Neuron (in vitro differentiated cells): ENCODE results near the gene SPATC1L.
"Not testable (repeated sequence)": the region's sequence is repeated elsewhere in the genome, so short reads cannot be mapped to it uniquely, and the experiment has no call there.

Experiments
- H2AFZ ChIP-seq: one replicate; pipeline ENCODE4 v1.6.1; 2013; ENCODE audit warnings: low read depth, mild to moderate bottlenecking, inconsistent platforms, low read length, moderate library complexity
- H3K27me3 ChIP-seq: one replicate; pipeline ENCODE4 v1.6.1; 2013; ENCODE audit warnings: low read length; ENCODE audit not compliant: insufficient read depth
- H3K36me3 ChIP-seq: one replicate; pipeline ENCODE4 v1.6.1; 2013; ENCODE audit warnings: low read length; ENCODE audit not compliant: insufficient read depth
- H3K4me1 ChIP-seq: one replicate; pipeline ENCODE4 v1.6.1; 2013; ENCODE audit warnings: low read length; ENCODE audit not compliant: insufficient read depth
- H3K4me3 ChIP-seq: 2 replicates; pipeline ENCODE4 v1.5.1; 2013; ENCODE audit warnings: mild to moderate bottlenecking, low read length, moderate library complexity
- H3K9me3 ChIP-seq: one replicate; pipeline ENCODE4 v1.6.1; 2013; ENCODE audit warnings: low read length

Gene SPATC1L

GRCh38 chr21:46147429-46147828 lies 36.8 kb downstream of the SPATC1L start:
- not testable (repeated sequence) for H3K9me3 ChIP-seq, H3K36me3 ChIP-seq, H3K4me3 ChIP-seq, H2AFZ ChIP-seq, H3K4me1 ChIP-seq, H3K27me3 ChIP-seq

GRCh38 chr21:46146856-46147255 lies 37.4 kb downstream of the SPATC1L start:
- Histone ChIP-seq H3K4me3 (no peak overlapping the region), H3K4me1 (peaks cover 3% of the 10 kb centered on the region), H2AFZ (no peak overlapping the region), H3K27me3 (no peaks in the 10 kb centered on the region), H3K36me3 (no peaks in the 10 kb centered on the region), H3K9me3 (no peaks in the 10 kb centered on the region)

DNA sequence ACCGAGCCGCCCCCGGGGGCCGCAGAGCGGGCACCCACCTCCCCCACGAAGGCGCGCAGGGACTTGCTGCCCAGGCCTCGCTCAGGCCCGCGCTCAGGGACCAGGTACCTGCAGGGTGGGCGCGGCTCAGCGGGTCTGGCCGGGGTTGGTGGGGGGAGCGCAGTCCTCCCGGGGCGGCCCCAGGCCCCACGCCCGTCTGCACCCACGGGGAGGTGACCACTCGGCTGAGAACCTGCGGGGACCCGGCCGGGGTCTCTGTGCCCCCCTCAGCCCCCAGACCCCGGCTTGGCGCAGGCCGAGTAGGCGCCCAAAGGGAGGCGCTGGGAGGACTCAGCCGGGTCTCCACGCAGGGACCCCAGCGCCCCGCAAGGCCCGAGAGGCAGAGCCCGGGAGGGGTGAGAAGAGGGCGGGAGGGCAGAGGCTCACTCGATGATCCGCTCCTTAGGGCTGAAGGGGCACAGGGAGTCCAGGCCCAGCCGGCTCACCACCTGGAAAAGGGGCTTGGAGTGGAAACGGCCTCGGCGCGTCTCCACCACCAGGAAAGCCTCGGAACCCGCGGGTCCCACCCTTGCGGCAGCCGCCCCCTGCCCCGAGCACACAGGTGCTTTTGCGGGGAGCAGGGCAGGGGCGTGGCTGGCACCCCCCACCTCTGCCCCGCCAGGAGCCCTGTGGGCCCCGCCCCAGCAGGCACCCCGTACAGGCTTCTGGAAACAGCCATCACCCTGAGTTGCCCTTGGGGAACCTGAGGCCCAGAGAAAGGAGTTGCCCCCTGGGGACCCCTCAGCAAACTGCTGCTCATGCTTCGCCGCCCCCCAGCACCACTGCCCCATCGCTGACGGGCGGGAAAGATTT lies 38.2 kb downstream of the SPATC1L start:
- H3K9me3 ChIP-seq, result no peaks in the 10 kb centered on the region
- H3K27me3 ChIP-seq, result no peaks in the 10 kb centered on the region
- H2AFZ ChIP-seq, result no peak overlapping the region
- no peaks in the 10 kb centered on the region for H3K36me3 ChIP-seq
- H3K4me3 ChIP-seq, result no peak overlapping the region
- H3K4me1 ChIP-seq, result peaks cover 3% of the 10 kb centered on the region

- Histone ChIP-seq H3K4me1 (peaks cover 3% of the 10 kb centered on the region), H3K27me3 (no peaks in the 10 kb centered on the region), H3K9me3 (no peaks in the 10 kb centered on the region), H3K4me3 (no peak overlapping the region), H3K36me3 (no peaks in the 10 kb centered on the region), H2AFZ (no peak overlapping the region)
Measured at GRCh38 chr21:46145159-46145839, 39.0 kb downstream of the SPATC1L start.

DNA sequence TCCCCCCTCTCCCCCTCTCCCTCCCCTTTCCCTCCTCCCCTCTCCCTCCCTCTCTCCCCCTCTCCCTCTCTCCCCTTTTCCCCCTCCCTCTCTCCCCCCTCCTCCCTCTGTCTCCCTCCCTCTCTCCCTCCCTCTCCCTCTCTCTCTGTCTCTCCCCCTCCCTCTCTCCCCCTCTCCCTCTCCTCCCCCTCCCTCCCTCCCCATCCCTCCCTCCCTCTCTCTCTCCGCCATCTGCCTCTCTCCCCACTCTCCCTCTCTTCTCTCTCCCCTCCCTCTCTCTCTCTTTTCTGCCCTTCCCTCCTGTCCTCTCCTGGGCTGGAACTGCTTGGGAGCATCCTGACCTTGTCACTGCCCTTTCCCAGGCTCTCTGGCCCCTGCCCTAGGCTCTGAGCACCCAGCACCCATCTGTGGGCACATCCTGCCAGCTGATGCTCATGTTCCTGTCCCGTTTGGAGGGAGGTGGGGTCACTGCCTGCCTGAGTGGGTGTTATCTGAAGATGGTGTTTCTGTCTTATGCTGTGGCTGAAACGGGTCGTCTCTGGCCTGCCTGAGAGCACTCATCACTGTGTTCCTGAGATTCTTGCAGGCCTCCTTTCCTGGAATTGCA lies 39.7 kb downstream of the SPATC1L start:
- no peaks in the 10 kb centered on the region for H3K9me3 ChIP-seq
- no peaks in the 10 kb centered on the region for H3K36me3 ChIP-seq
- H3K27me3 ChIP-seq, result no peaks in the 10 kb centered on the region
- H3K4me3 ChIP-seq, result no peak overlapping the region
- H2AFZ ChIP-seq, result no peak overlapping the region
- peaks cover 3% of the 10 kb centered on the region for H3K4me1 ChIP-seq

- Histone ChIP-seq H3K36me3 (no peaks in the 10 kb centered on the region), H3K4me3 (no peak overlapping the region), H3K9me3 (no peaks in the 10 kb centered on the region), H2AFZ (no peak overlapping the region), H3K27me3 (no peaks in the 10 kb centered on the region), H3K4me1 (peaks cover 3% of the 10 kb centered on the region)
Measured at GRCh38 chr21:46142582-46143473, 41.4 kb downstream of the SPATC1L start.

DNA sequence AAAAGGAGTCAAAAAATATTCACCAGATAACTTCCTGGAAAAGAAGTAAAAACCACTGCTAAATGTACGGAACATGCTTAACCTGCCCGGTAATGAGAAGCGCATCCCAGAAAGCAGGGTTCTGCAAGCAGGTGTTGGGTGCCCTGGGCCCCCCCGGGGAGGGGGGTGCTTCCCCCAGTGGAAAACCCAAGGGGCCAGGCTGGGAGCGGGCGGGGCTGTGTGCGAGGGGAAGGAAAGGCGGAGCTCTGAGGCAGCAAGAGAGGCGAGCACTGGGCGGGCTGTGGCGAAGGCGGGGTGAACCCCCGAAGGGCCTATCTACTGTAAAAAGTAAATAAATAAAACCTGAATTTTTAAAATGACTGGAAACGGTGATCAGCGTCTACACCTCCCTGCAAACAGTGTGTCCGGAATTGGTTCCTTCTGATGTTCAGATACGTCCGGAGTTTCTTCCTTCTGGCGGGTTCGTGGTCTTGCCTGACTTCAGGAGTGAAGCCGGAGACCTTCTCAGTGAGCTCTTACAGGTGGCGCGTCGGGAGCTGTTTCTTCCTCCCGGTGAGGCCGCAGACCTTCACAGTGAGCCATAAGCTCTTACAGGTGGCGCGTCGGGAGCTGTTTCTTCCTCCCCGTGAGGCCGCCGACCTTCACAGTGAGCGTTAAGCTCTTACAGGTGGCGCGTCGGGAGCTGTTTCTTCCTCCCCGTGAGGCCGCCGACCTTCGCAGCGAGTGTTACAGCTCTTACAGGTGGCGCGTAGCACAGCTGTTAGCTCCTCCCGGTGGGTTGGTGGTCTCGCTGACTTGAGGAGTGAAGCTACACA lies 42.3 kb downstream of the SPATC1L start:
- Histone ChIP-seq H2AFZ (no peak overlapping the region), H3K36me3 (no peaks in the 10 kb centered on the region), H3K9me3 (no peaks in the 10 kb centered on the region), H3K4me3 (no peak overlapping the region), H3K4me1 (peaks cover 3% of the 10 kb centered on the region), H3K27me3 (no peaks in the 10 kb centered on the region)

DNA sequence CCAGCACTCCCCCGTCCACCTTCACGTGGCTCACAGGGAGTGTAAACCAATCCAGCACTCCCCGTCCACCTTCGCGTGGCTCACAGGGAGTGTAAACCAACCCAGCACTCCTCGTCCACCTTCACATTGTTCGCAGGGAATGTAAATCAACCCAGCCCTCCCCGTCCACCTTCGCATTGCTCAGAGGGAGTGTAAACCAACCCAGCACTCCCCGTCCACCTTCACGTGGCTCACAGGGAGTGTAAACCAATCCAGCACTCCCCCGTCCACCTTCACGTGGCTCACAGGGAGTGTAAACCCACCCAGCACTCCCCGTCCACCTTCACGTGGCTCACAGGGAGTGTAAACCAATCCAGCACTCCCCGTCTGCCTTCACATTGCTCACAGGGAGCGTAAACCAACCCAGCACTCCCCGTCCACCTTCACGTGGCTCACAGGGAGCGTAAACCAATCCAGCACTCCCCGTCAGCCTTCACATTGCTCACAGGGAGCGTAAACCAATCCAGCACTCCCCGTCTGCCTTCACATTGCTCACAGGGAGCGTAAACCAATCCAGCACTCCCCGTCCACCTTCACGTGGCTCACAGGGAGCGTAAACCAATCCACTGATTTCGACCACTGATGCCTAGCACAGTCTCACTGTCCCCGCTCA lies 43.8 kb downstream of the SPATC1L start:
- not testable (repeated sequence) for H3K27me3 ChIP-seq, H3K36me3 ChIP-seq, H2AFZ ChIP-seq, H3K4me1 ChIP-seq, H3K9me3 ChIP-seq, H3K4me3 ChIP-seq

DNA sequence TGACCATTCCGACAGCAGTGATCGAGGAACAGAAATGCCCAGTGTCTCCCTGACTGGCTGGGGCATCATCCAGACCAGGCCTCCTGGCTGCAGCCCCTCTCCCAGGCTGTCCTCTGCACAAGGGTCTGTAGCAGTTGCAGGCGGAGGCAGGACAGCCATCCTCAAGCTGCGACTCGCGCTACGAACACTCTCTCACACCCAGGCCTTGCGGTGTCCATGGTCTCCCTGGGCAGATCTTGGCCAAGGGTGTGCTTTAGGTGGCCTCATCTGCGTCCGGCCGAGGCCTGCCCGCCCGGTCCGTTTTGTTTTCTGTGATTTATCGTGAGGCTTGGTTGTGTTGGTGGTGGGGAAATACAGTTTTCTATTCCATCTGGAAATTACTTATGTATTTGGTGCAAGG lies 44.6 kb downstream of the SPATC1L start:
- no peak overlapping the region for H2AFZ ChIP-seq
- no peaks in the 10 kb centered on the region for H3K9me3 ChIP-seq
- peaks cover 3% of the 10 kb centered on the region for H3K4me1 ChIP-seq
- no peaks in the 10 kb centered on the region for H3K27me3 ChIP-seq
- H3K36me3 ChIP-seq, result no peaks in the 10 kb centered on the region
- no peak overlapping the region for H3K4me3 ChIP-seq

- Histone ChIP-seq H3K4me1 (no peaks in the 10 kb centered on the region), H3K27me3 (no peaks in the 10 kb centered on the region), H3K4me3 (no peak overlapping the region), H2AFZ (no peak overlapping the region), H3K9me3 (no peaks in the 10 kb centered on the region), H3K36me3 (no peaks in the 10 kb centered on the region)
Measured at GRCh38 chr21:46138383-46138970, 45.8 kb downstream of the SPATC1L start.

DNA sequence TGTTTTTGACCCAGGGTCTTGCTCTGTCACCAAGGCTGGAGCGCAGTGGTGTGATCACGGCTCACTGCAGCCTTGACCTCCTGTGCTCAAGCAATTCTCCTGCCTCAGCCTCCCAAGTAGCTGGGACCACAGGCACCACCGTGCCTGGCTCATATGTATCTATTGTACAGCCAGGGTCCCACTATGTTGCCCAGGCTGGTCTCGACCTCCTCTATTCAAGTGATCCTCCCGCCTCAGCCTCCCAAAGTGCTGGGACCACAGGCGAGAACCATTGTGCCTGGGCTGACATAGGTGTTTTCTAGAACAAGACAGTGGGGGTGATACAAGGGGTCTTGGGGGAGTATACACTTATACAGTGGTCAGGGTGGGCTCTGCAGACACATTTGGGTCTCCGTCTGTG lies 46.4 kb downstream of the SPATC1L start:
- H3K9me3 ChIP-seq, result no peaks in the 10 kb centered on the region
- no peaks in the 10 kb centered on the region for H3K36me3 ChIP-seq
- no peak overlapping the region for H3K4me3 ChIP-seq

More for the DNA sequence above, 46.4 kb downstream of the SPATC1L start:
- Histone ChIP-seq H3K27me3 (no peaks in the 10 kb centered on the region), H3K4me1 (no peaks in the 10 kb centered on the region), H2AFZ (no peak overlapping the region)
